GM12875 (cell line): ENCODE data around the gene ARFIP1.
"Not testable (repeated sequence)": the region's sequence is repeated elsewhere in the genome, so short reads cannot be mapped to it uniquely, and the experiment has no call there.

ENCODE experiments used
- H3K4me3 ChIP-seq: one replicate; pipeline ENCODE4 v1.5.1; 2011; ENCODE audit warnings: low read depth, low read length, control low read depth
- TF ChIP-seq, protein P1 (sequence below): IDR thresholded peaks from 2 replicates; pipeline ENCODE4 v1.5.1; 2011; ENCODE audit warnings: low read depth, mild to moderate bottlenecking, control low read depth, inconsistent platforms, low read length, moderate library complexity, borderline replicate concordance; ENCODE audit not compliant: insufficient read depth

Gene ARFIP1

DNA sequence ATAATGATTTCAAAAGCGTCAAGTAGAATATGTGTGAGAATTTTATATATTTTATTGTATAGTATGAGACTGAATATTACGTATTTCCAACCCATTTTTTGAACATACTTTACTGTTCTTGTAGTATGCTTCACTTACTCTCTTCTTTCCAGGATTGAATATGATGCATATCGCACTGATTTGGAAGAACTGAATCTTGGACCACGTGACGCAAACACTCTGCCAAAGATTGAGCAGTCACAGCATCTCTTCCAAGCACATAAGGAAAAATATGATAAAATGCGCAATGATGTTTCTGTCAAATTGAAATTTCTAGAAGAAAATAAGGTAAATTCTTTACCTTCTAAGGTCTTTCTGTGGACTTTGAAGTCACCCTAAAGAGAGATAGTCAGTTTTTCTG, 108.2 kb downstream of the ARFIP1 start:
- no peak overlapping the region for H3K4me3 ChIP-seq

DNA sequence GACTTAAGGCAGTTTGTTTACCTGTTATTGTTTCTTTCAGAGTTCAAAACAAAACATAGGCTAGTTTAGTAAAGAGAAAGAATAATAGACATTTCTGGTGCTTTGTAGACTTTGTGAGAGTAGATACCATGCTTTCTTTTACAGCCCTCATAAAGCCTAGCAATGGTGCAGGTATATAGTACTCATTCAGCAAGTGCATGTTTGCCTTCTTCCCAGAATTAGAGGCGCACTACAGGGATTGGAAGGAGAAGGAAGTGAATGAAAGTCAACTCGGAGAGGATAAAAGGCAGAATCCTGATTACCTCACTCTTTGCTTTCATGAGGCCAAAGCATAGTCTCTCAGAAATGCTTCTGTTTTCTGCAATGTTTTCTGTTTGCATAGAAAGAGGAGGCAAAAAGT, 113.2 kb downstream of the ARFIP1 start:
- TF ChIP-seq, protein P1, sequence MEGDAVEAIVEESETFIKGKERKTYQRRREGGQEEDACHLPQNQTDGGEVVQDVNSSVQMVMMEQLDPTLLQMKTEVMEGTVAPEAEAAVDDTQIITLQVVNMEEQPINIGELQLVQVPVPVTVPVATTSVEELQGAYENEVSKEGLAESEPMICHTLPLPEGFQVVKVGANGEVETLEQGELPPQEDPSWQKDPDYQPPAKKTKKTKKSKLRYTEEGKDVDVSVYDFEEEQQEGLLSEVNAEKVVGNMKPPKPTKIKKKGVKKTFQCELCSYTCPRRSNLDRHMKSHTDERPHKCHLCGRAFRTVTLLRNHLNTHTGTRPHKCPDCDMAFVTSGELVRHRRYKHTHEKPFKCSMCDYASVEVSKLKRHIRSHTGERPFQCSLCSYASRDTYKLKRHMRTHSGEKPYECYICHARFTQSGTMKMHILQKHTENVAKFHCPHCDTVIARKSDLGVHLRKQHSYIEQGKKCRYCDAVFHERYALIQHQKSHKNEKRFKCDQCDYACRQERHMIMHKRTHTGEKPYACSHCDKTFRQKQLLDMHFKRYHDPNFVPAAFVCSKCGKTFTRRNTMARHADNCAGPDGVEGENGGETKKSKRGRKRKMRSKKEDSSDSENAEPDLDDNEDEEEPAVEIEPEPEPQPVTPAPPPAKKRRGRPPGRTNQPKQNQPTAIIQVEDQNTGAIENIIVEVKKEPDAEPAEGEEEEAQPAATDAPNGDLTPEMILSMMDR: no peak
- no peak overlapping the region for H3K4me3 ChIP-seq

More for the DNA sequence above, 108.2 kb downstream of the ARFIP1 start:
- TF ChIP-seq, protein P1: no peak

DNA sequence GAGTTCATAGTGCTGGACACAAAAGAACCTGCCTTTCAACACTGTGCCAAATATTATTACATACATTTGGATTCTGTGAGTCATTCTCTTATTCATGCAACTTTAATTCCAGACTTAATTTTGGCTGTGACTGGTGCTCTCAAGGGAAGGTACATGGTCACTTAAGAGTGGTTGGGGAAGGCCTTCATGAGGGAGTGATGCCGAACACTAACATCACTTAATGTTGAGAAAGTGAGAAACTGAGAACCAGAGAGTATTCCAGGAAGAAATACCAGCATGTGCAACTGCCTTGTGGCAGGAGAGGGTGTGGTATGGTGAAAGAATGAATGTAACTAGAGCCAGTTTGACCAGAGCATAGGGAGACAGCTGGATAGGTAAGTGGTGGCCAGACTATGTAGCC, 114.9 kb downstream of the ARFIP1 start:
- no peak overlapping the region for H3K4me3 ChIP-seq
- TF ChIP-seq, protein P1: no peak

DNA sequence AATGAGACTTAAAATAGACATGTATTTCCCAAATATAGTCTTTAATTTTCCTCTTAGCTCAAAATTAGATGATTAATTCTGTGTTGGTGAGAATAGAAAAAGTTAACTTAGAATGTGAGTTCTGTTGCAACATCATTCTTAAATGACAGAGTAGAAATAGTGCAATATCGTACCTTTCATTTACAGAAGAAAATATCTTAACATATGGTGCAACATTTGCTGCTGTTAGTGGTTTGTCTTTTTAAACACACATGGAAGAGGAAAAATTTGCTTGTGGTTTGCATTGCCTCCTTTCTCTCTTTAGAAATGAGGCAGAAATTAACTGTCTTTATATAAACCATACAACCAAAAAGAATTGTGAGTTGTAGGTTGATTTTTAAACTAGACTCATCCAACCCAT, 117.1 kb downstream of the ARFIP1 start:
- TF ChIP-seq, protein P1: no peak
- H3K4me3 ChIP-seq: no peak overlapping the region

DNA sequence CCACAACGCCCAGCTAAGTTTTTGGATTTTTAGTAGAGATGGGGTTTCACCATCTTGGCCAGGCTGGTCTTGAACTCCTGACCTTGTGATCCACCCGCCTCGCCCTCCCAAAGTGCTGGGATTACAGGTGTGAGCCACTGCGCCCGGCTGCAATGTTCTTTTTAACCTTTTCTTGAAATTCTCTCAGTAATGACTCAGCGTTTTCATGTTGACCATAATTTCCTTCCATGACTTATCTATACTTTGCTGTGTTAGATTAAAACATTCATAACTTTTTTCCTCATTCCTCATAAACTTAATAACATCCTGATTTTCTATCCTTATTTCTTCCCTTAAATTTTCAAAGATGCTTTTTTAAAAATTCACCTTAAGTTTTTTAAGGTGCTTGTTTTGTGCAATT, 118.4 kb downstream of the ARFIP1 start:
- not testable (repeated sequence) for H3K4me3 ChIP-seq

DNA sequence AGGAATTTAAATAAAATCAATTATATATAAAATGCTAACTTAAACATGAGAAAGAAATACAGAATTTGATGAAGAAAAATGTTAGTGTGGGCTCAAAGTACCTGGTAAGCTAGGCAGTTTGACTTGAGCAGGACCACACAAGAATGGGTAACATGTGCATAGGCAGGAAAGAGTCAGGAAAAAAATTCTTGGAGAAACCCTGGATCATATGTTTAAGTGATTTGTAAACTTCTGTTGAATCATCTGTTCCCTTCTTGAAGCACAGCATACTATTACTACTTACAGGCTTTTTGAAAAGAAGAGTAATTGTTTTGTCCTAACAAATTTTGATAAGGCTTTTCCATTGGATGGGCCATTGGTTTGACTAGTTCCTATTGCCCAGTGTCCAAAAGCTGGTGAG, 118.9 kb downstream of the ARFIP1 start:
- TF ChIP-seq, protein P1: no peak
- no peak overlapping the region for H3K4me3 ChIP-seq

DNA sequence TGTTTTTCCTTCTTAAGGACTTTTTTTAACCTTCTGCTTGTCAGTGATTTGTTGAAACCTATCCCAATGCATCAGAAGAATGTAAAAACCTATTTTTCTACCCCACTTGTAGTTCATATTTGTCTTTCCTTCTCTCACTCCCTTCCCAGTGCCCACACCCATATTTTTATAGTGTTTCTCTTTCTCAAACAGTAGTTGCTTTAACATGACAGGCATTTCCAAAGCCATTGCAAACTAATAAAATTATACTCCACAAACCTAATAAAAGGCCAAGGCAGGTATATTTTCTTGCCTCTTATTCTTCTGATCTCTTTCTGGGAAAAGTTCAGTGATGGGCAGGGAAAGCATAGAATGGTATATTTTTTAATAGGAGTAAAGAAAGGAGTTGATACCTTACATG, 120.6 kb downstream of the ARFIP1 start:
- TF ChIP-seq, protein P1: no peak
- no peak overlapping the region for H3K4me3 ChIP-seq

DNA sequence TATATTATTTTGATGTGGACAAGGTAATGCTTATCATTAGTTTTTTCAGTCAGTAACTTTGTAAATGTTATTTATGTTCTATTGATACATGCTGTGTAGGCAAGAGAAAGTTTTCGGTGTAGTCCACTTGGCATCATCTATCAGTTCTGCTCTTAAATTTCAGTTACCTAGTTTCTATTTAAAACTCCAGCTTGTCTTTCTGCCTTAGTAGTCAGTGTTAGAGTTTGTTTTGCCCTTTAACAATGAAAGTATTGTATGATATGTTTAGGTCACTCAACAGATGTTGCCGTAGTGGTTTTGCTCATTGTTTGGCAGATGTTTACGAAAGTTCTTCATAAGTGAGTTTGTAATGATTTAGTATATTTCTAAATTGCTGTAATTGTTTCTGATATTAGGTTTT, 121.5 kb downstream of the ARFIP1 start:
- no peak overlapping the region for H3K4me3 ChIP-seq
- TF ChIP-seq, protein P1: no peak
